Activated CD8-positive, alpha-beta T cell treated with anti-CD3 and anti-CD28 coated beads for 36 hours (primary cell): ENCODE data around the gene GJB5. TPM values are rescaled to one million over a fixed set of nuclear protein-coding genes. Genes with fewer than 3 reads are reported as not detected.
"Not testable (repeated sequence)": the region's sequence is repeated elsewhere in the genome, so short reads cannot be mapped to it uniquely, and the experiment has no call there.

Experiments used
- ATAC-seq: fragments of 200-7000 bp; cut with Tn5 transposase; one replicate; pipeline ENCODE4 v1.10.0; 2021; ENCODE audit warnings: mild to moderate bottlenecking, moderate library complexity
- CTCF ChIA-PET: fragments of 350-600 bp; sonication (Branson Sonifier 250); formaldehyde crosslinking; loops from one replicate; lab custom pipeline; 2021; ENCODE audit warnings: antibody characterized with exemption; lab: Charles Lee
- POLR2A ChIA-PET: fragments of 350-600 bp; sonication (Branson Sonifier 250); formaldehyde crosslinking; loops from one replicate; lab custom pipeline; 2021; ENCODE audit warnings: antibody characterized with exemption; lab: Charles Lee
- DNase-seq: peaks from one replicate; pipeline ENCODE4 v3.0.0-alpha.2; 2020
- H3K27ac Mint-ChIP-seq: one replicate; pipeline ENCODE4 v1.8.0; 2021; ENCODE audit warnings: mild to moderate bottlenecking, mixed read lengths
- H3K27me3 Mint-ChIP-seq: one replicate; pipeline ENCODE4 v1.8.0; 2021; ENCODE audit warnings: mixed read lengths
- H3K36me3 Mint-ChIP-seq: one replicate; pipeline ENCODE4 v1.8.0; 2021; ENCODE audit warnings: low read depth, mixed read lengths
- H3K4me1 Mint-ChIP-seq: one replicate; pipeline ENCODE4 v1.8.0; 2021; ENCODE audit warnings: low read depth, mixed read lengths
- H3K4me3 Mint-ChIP-seq: one replicate; pipeline ENCODE4 v1.8.0; 2021; ENCODE audit warnings: mild to moderate bottlenecking, moderate library complexity, mixed read lengths
- H3K9me3 Mint-ChIP-seq: one replicate; pipeline ENCODE4 v1.8.0; 2021; ENCODE audit warnings: mixed read lengths
- intact Hi-C: fragments of 100-400 bp; cut with micrococcal nuclease; formaldehyde crosslinking; loops from one replicate; pipeline ENCODE4 v1.10.0; 2022
- total RNA-seq, 2 experiments: library from RNA; stranded (reverse); gene quantifications; one replicate each; pipeline ENCODE4 v1.2.3, GENCODE V29; 2021
- TF ChIP-seq, protein P1 (sequence below): fragments of 200-600 bp; IDR thresholded peaks from one replicate; pipeline ENCODE4 v1.8.0; 2022; ENCODE audit warnings: antibody characterized with exemption, mild to moderate bottlenecking

The GJB5 gene
- total RNA-seq, 2 experiments from 2014 or later: not detected

DNA sequence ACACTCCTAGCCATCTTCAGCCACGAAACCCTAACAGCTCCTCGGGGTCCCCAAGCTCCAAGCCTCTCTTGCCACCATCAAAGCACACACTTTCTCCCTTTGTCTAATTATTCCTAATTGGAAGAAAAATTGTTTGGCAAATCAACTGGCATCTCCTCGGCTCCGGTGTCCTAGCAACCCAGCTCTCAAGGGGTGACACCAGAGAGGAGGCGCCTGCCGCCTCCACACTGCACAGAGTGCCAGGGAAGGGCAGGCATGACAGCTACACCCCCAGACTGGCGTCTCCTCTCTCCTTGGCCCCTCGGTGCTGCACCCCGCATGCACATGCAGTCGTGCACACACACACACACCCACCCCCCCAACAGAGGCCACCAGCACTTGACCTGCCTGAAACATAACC is 18.2 kb upstream of the GJB5 start:
- no peaks in the 10 kb centered on the region for H3K4me1 Mint-ChIP-seq
- H3K4me3 Mint-ChIP-seq: no peak overlapping the region
- H3K27ac Mint-ChIP-seq: no peak overlapping the region
- TF ChIP-seq, protein P1, sequence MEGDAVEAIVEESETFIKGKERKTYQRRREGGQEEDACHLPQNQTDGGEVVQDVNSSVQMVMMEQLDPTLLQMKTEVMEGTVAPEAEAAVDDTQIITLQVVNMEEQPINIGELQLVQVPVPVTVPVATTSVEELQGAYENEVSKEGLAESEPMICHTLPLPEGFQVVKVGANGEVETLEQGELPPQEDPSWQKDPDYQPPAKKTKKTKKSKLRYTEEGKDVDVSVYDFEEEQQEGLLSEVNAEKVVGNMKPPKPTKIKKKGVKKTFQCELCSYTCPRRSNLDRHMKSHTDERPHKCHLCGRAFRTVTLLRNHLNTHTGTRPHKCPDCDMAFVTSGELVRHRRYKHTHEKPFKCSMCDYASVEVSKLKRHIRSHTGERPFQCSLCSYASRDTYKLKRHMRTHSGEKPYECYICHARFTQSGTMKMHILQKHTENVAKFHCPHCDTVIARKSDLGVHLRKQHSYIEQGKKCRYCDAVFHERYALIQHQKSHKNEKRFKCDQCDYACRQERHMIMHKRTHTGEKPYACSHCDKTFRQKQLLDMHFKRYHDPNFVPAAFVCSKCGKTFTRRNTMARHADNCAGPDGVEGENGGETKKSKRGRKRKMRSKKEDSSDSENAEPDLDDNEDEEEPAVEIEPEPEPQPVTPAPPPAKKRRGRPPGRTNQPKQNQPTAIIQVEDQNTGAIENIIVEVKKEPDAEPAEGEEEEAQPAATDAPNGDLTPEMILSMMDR: no peak
- no peaks in the 10 kb centered on the region for H3K36me3 Mint-ChIP-seq
- no peak for ATAC-seq
- peaks cover 7% of the 10 kb centered on the region for H3K27me3 Mint-ChIP-seq
- H3K9me3 Mint-ChIP-seq: no peaks in the 10 kb centered on the region
- POLR2A ChIA-PET: interaction anchor here (0.6 kb wide), 1 partner anchor 1009 kb away, joined by 3 read pairs; no protein-coding TSS in a partner anchor
- DNase-seq: no peak
- CTCF ChIA-PET: interaction anchor here (1.5 kb wide), 2 partner anchors 8 to 11 kb away, joined by 3 to 5 read pairs; no protein-coding TSS in a partner anchor
- intact Hi-C loops: no loop called here

DNA sequence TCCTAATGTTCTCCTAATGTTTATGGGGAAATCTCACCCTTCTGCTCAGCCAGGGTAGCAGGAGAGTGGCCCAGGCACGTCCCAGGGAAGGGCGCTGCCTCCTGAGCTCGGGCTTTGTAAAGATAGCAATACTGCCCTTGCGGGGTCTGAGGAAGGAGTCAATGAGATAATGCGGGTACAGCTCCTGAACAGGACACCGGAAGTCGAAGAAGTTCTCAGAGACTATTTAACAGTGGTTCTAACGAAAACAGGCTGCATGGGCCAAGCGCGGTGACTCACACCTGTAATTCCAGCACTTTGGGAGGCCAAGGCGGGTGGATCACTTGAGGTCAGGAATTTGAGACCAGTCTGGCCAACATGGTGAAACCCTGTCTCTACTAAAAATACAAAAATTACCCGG is 17.6 kb upstream of the GJB5 start:
- H3K9me3 Mint-ChIP-seq, H3K27me3 Mint-ChIP-seq, H3K27ac Mint-ChIP-seq, H3K4me1 Mint-ChIP-seq, DNase-seq, intact Hi-C loops, H3K36me3 Mint-ChIP-seq, ATAC-seq, H3K4me3 Mint-ChIP-seq: not testable (repeated sequence)
- POLR2A ChIA-PET: interaction anchor here (0.6 kb wide), 1 partner anchor 1010 kb away, joined by 3 read pairs; no protein-coding TSS in a partner anchor
- CTCF ChIA-PET: interaction anchor here (0.9 to 1.5 kb wide), 2 partner anchors 10 to 277 kb away, joined by 3 to 5 read pairs; no protein-coding TSS in a partner anchor

DNA sequence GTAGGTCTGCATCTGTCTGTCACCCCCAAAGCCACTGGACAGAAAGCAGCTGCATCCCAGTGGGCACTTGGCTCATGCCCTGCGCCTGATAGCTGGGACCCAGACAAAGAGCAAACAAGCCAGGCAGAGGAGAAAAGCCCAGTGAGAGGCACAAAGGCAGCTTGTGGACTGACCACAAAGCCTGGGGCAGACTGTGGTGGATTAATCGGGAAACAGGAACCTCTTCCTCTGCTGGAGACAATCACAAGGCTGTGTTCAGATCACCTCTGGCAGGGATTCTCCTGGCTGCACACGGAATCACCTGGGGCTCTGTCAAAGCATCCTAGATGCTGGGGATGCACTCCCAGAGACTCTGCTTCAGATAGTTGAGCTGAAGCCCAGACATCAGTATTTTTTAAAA is 15.2 kb upstream of the GJB5 start:
- intact Hi-C loops: loop anchor here (5.0 to 10.0 kb wide), 2 partner anchors 202 to 1105 kb away; no protein-coding TSS in a partner anchor
- H3K27ac Mint-ChIP-seq: no peak overlapping the region
- TF ChIP-seq, protein P1: no peak
- ATAC-seq: no peak
- ChIA-PET POLR2A (interaction anchor here (0.6 kb wide), 1 partner anchor 1538 kb away, joined by 3 read pairs; no protein-coding TSS in a partner anchor), CTCF (no interaction called here)
- H3K36me3 Mint-ChIP-seq: no peaks in the 10 kb centered on the region
- no peak for DNase-seq
- no peaks in the 10 kb centered on the region for H3K9me3 Mint-ChIP-seq
- H3K4me1 Mint-ChIP-seq: no peaks in the 10 kb centered on the region
- no peak overlapping the region for H3K4me3 Mint-ChIP-seq
- peaks cover 6% of the 10 kb centered on the region for H3K27me3 Mint-ChIP-seq

DNA sequence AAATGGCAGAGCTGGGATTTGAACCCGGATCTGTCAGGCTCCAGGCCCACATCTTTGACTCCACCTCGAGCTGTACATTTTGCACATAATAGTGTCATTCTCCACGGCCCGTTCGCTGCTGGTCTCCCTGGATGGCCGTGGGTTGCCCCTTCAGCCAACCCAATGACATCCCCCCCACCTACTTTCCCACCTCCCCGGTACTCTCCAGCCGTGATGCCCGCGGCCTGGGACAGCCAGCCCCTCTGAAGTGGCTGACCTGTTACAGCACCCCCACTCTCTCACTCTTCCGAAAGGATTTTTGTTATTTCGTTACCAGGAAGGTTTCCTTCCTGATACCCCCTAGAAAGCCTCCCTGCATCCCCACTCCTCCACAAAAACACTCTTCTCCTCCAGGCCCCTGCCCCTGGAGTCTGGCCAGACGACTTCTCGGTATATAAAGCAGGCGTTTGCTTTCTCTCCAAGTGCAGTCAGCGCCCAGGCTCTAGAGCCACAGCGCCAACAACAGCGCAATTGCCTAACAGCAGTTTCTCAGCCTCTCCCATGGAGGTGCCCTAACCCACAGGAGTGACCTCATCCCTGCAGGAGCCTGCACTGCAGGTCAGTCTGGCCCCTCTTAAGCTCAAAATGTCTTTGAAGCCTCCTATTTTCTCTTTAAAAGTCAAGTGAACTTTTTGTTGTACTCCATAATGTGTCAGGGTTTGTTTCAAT is 14.5 kb upstream of the GJB5 start:
- no peak overlapping the region for H3K4me3 Mint-ChIP-seq
- CTCF ChIA-PET: interaction anchor here (4.9 kb wide), 1 partner anchor 1107 kb away, joined by 34 read pairs; no protein-coding TSS in a partner anchor
- H3K27ac Mint-ChIP-seq: no peak overlapping the region
- TF ChIP-seq, protein P1: no peak
- peaks cover 6% of the 10 kb centered on the region for H3K27me3 Mint-ChIP-seq
- H3K4me1 Mint-ChIP-seq: no peaks in the 10 kb centered on the region
- POLR2A ChIA-PET: interaction anchor here (0.6 kb wide), 1 partner anchor 20 kb away, joined by 3 read pairs; no protein-coding TSS in a partner anchor
- intact Hi-C loops: loop anchor here (5.0 to 10.0 kb wide), 2 partner anchors 203 to 1106 kb away; no protein-coding TSS in a partner anchor
- no peaks in the 10 kb centered on the region for H3K9me3 Mint-ChIP-seq
- ATAC-seq (no peak), DNase-seq (no peak)
- no peaks in the 10 kb centered on the region for H3K36me3 Mint-ChIP-seq

DNA sequence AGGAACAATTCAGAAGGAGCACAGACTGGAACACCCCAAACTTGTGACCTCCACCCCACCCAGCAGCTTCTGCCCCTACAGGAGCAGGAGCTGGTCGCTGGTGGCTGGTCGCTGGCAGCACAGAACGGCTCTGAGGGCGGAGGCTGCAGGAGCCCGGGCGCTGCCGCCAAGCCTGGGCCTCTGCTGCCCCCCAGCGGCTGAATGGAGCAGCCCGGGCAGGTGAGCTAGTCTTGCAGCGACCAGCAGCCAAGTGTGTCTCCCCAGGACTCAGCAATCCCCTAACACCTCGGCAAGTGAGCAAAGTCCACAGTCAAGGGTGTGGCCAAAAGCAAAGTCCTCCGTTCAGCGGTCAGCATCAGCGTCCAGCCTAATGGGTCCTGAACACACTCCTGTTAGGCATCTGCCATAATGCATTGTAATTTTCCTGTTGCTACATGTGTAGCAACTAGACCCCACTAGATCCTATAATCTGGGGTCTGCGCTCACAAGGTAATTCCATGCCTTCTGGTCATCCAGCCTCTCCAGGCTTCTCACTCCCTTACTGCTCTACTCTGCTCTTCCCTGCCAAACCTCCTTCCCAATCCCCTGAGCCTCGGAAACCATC is 12.1 kb upstream of the GJB5 start:
- intact Hi-C loops: loop anchor here (2.0 to 10.0 kb wide), 3 partner anchors 205 to 1108 kb away; no protein-coding TSS in a partner anchor
- DNase-seq (peak; percentile 84), ATAC-seq (peak; percentile 98)

More for the DNA sequence above, 12.1 kb upstream of the GJB5 start:
- POLR2A ChIA-PET: interaction anchor here (1.2 kb wide), 1 partner anchor 22 kb away, joined by 3 read pairs; no protein-coding TSS in a partner anchor
- H3K27ac Mint-ChIP-seq: no peak overlapping the region
- H3K36me3 Mint-ChIP-seq: no peaks in the 10 kb centered on the region
- no peak overlapping the region for H3K4me3 Mint-ChIP-seq
- CTCF ChIA-PET: interaction anchor here (0.8 to 4.9 kb wide), 32 partner anchors 8 to 1113 kb away, joined by 3 to 35 read pairs (median 4); no protein-coding TSS in a partner anchor
- H3K9me3 Mint-ChIP-seq: no peaks in the 10 kb centered on the region
- no peaks in the 10 kb centered on the region for H3K4me1 Mint-ChIP-seq
- TF ChIP-seq, protein P1: peak; percentile 87
- no peaks in the 10 kb centered on the region for H3K27me3 Mint-ChIP-seq
